Right forelimb (tissue), 1 donor: ENCODE measurements around the gene NKX2-4.
"Not testable (repeated sequence)": the region's sequence is repeated elsewhere in the genome, so short reads cannot be mapped to it uniquely, and the experiment has no call there.

ENCODE experiments used
- DNase-seq: peaks from one replicate; pipeline ENCODE4 v3.0.0-alpha.2; 2018

Gene NKX2-4

GRCh38 chr20:21397341-21398108 lies at the start of gene NKX2-4:
TSS of gene NKX2-4 (minus strand) at chr20:21397526. CDS start at chr20:21397399, 127 bp downstream.
- DNase-seq: no peak

- DNase-seq: no peak
Observed at GRCh38 chr20:21437816-21438215, 40.5 kb upstream of the NKX2-4 start.

GRCh38 chr20:21437248-21437647 lies 39.9 kb upstream of the NKX2-4 start:
- DNase-seq: no peak

- DNase-seq: no peak
Observed at GRCh38 chr20:21436205-21436604, 38.9 kb upstream of the NKX2-4 start.

DNA sequence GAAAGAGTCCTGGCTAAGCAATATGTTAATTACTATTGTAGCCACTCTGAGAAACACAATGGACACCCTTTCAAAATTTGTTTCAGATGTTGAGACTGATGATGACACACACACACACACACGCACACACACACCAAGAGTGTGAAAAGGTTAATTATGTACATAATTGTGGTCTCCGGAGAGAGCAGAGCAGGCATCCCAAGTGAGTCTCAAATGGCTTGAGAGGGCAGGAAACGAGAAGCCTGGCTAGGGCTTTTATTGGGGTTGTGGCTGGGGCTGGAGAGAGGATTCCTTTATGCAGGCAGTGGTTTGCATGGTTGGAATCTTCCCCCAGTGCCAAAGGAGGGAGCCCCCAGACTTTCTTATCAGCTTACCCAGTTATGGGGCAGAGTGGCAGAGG lies 38.2 kb upstream of the NKX2-4 start:
- DNase-seq: no peak

DNA sequence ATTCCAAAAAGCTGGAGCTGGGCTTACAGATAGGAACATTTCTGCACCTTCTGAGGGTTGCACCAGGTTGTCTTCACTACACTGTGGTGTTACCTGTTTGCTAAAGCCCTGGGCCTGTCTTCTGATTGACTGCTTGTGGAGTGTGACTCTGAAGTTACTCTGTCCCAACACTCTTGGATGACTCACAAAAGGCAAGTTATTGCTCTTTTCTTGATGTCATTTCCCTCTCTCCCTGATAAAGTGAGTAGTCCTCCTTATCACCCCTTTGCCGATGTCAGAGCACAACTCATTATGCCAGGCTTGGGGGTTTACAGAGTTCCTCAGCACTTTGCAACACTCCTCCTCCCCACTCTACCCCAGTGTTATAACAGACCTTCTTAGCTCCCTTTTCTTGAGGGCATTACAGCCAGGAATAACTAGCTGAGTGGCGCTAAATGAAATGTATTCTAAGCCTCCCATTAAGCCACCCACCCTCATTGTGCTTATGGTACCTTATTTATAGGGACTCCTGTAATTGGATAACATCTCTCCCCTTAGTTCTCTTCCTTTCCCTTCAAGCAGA lies 36.1 kb upstream of the NKX2-4 start:
- DNase-seq: no peak

- DNase-seq: no peak
Observed at GRCh38 chr20:21432911-21433310, 35.6 kb upstream of the NKX2-4 start.

DNA sequence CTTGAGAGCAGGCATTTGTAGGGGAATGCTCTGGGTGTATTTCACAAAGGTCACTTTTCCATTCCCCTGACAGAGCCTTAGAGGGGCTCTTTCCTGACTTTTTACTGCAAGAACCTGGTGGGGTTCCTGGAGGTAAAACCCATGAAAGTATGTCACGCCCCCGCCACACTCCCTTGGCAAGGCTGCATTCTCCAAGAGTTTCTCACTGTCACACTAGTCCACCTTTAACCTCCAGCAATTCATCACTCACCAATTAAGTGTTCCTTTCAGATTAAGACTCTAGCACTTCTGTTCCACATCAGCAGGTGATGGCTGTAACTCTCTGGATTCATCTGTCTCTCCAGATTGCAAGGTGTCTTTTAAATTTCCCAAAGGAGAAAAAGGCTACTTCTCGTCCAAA lies 32.7 kb upstream of the NKX2-4 start:
- DNase-seq: no peak

DNA sequence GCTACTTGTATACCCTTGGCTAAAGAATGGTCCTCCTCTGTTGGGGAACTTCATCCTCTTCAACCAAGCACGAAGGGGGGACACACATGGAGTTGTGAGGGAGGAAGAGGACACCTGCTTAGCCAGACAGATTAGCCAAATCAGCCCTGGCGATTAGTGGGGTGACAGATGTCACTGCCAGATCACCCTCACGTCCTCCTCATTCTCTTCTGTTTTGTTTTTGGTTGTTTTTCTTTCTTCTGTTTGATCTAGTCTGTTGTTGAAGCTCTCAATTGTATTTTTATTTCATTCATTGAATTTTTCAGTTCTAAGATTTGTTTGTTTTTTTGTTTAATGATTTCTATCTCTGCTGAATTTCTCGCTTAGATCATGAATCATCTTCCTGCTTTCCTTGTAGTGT lies 27.5 kb upstream of the NKX2-4 start:
- DNase-seq: no peak

GRCh38 chr20:21423712-21424111 lies 26.4 kb upstream of the NKX2-4 start:
- DNase-seq: not testable (repeated sequence)

DNA sequence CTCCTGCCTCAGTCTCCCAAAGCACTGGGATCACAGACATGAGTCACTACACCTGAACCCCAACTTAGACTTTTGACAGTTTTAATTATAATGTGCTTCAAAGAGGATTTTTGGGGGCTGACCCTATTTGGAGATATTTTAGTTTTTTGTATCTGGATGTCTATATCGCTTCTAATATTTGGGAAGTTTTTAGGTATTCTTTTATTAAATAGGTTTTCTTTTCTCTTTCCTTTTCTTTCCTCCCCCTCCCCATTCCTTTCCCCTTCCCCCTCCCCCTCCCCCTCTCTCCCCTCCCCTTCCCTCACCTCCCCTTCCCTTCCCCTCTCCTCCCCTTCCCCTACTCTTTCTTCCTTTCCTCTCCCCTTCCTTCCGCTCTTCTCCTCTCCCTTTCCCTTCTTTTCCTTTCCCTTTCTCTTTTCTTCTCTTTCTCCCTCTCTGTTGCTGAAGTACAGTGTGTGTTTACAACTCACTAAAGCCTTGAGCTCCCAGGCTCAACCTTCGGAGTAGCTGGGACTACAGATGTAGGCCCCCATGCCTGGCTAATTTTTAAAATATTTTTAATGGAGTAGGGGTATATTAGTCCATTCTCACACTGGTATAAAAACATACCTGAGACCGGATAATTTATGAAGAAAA lies 24.4 kb upstream of the NKX2-4 start:
- DNase-seq: no peak

- DNase-seq: not testable (repeated sequence)
Observed at GRCh38 chr20:21419147-21419546, 21.8 kb upstream of the NKX2-4 start.

- not testable (repeated sequence) for DNase-seq
Observed at GRCh38 chr20:21413996-21414395, 16.7 kb upstream of the NKX2-4 start.

DNA sequence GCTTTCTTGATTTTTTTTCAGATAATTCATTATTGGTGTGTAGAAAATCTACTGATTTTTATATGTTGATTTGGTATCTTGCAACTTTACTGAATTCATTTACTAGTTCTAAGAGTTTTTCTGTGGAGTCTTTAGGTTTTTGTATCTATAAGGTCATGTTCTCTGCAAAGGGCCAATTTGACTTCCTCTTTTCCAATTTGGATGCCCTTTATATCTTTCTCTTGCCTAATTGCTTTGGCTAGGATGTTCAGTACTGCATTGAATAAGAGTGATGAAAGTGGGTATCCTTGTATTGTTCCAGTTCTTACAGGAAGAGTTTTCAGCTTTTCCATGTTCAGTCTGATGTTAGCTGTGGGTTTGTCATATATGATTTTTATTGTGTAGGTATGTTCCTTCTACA lies 14.4 kb upstream of the NKX2-4 start:
- DNase-seq: no peak

- no peak for DNase-seq
Observed at GRCh38 chr20:21399005-21399475, 1.7 kb upstream of the NKX2-4 start.

DNA sequence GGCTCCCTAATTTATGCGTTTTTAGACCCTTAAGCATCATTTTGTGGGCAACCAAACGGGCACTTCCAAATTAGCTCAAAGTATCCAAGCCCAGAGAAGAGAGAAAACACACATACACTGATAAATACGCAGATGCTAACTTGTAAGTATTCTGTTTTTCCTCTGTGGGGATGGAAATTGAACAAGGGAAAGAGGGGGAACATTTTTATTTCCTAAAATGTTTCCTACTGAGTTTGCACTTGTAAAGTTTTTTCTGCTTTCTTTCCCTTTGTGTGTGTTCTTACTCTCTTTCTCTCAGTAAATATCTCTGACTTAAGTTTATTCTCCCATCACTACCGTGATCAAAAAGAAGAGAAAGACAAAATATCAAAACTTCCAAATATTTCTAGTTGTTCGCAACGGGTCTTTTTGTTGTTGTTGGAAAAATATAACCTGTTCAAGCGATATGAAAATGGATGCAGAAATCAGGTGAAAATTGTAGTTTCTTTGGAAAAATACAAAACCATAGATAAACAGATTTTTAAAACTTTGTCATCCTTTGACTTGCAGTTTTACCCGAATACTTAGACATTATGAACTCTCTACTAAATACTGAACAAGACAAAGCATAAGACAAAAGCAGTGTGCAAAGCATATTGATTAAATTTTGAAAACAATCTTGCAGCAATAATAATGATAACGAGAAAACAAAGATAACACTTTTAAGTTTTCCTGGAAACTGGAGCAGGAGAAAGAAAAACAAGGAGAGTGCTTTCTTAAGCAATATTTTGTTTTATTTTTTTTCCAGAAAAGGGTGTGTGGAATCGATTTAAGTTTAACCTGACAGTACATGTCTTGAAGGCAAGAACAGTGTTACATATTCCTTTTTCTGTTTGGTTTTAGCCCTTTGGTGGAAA lies 1.0 kb upstream of the NKX2-4 start:
- no peak for DNase-seq

DNA sequence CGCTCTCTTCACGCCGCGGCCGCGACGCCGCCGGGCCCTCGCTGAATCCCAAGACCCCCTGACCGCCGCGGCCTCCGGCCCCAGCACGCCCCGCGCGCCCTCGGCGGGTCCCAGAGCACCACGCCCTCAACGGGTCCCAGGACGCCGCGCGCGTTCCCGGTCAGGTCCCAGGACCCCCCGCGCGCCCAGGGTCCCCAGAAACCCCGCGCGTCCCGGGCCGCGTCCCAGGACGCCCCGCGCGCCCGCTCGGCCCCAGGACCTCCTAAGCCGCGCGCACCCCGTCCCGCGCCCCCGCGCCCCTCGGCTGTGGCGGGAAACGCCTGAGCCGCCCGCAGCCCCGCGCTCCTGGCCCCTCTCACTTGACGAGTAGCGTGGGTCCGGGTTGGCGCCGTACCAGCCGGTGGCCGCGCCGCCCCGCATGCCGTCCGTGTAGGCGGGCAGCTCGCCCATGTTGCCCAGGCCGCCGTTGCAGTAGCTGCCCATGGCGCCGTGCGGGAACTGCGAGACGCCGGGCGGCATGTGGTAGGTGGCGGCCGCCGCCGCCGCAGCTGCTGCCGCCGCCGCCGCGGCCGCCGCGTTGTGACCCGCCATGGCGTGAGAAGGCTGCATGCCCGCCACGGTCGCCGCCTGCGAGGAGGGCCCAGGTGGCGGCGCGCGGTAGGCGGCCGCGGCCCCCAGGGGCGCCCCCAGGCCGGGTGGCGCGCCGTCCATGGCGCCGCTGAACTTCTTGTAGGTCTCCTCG lies 556 bp downstream of the NKX2-4 start:
- peak; percentile 46 for DNase-seq

DNA sequence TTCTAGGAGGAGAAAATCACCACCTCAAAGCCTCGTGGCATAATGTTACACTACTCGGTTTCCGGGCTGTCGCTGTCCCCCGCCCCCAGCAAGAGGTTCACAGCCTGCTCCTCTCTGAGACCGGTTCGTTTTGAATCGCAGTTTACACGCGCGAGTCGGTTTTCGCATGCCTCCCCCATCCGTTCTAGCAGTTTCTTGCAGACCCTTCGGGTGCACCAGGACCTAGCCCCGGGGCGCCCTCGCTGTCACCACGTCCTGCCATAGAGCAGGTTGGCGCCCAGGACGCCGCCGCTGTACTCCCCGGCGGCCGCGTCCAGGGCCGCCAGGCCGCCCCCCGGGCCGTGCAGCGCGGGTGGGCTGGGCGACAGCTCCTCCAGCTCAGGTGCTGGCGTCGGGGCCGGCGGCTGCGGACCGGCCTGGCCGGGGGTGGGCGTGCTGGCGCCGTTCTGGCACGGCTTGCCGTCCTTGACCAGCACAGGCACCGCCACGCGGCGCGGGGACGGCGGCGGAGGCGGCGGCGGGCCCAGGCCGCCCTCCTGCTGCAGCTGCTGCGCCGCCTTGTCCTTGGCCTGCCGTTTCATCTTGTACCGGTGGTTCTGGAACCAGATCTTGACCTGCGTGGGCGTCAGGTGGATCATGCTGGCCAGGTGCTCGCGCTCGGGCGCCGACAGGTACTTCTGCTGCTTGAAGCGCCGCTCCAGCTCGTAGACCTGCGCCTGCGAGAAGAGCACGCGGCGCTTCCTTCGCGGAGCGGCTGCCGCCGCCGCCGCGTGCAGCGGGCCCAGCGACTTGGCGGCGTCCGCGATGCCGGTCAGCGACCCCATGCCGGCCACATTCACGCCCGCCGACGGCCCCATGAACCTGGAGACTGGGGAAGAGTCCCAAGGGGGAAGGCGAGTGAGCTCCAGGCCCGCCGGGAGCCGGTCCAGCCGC lies 1.4 kb downstream of the NKX2-4 start:
- peak; percentile 66 for DNase-seq

- no peak for DNase-seq
Observed at GRCh38 chr20:21395051-21395665, 2.2 kb downstream of the NKX2-4 start.

DNA sequence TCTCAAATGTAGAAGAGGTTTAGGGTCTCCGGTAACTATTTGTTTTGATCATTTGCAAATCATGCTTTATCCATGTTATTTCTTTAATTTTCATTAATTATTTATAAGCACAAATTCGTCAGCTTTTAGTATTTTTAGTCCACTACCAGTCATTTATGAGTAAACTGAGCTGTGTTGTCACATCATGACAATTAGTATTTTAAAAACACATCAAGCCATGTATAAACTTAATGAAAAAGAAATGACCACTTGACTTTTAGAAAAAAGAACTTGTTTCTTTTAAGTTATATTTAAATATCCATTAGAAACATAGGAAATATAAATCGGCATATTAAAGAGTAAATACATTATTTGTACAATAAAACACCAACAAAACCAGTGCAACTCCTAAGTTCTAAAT lies 2.8 kb downstream of the NKX2-4 start:
- no peak for DNase-seq
